GM12891 (cell line): Measurements from ENCODE around the gene TENM4. TPM values are rescaled to one million over a fixed set of nuclear protein-coding genes. Genes with fewer than 3 reads are reported as not detected.
A peak's percentile ranks its signal among the peaks of the same experiment; 100 is the strongest.

Experiments
- DNase-seq: peaks from one replicate; pipeline ENCODE4 v3.0.0; 2011; ENCODE audit warnings: low spot score; ENCODE audit not compliant: insufficient read length
- FAIRE-seq: peaks from 2 replicates; lab custom pipeline; 2011; peaks lifted over from hg19 to GRCh38; lab: Jason Lieb, UNC
- PAX5 ChIP-seq: IDR thresholded peaks from 2 replicates; pipeline ENCODE4 v1.6.1; 2011; ENCODE audit warnings: low read length, moderate library complexity, mild to moderate bottlenecking; ENCODE audit not compliant: insufficient read depth, severe bottlenecking
- POLR2A ChIP-seq: IDR thresholded peaks from 2 replicates; pipeline ENCODE4 v1.6.1; 2011; ENCODE audit warnings: low read depth, low read length, control low read depth
- POLR2AphosphoS5 ChIP-seq: IDR thresholded peaks from 2 replicates; pipeline ENCODE4 v1.6.1; 2011; ENCODE audit warnings: low read depth, low read length, control low read depth
- POU2F2 ChIP-seq: IDR thresholded peaks from 2 replicates; pipeline ENCODE4 v1.6.1; 2011; ENCODE audit warnings: low read depth, mild to moderate bottlenecking, control low read depth, low read length, moderate library complexity
- SPI1 ChIP-seq: IDR thresholded peaks from 2 replicates; pipeline ENCODE4 v1.6.1; 2011; ENCODE audit warnings: low read depth, low read length, control low read depth
- TAF1 ChIP-seq: IDR thresholded peaks from 2 replicates; pipeline ENCODE4 v1.6.1; 2011; ENCODE audit warnings: low read depth, low read length, control low read depth
- polyA plus RNA-seq: library from polyadenylated mRNA; unstranded; fragments of >200 nt; gene quantifications from one replicate; pipeline ENCODE4 v1.2.1, GENCODE V29; 2012; ENCODE audit warnings: low read depth, missing spikeins, inconsistent platforms; ENCODE audit not compliant: missing spikeins

Gene TENM4
- 0.06 TPM for polyA plus RNA-seq

GRCh38 chr11:79440571-79441460, at the start of gene TENM4:
TSS of gene TENM4 (minus strand) at chr11:79441030. CDS start at chr11:79069944, 371,086 bp downstream.
- FAIRE-seq (peak; percentile 69), DNase-seq (no peak)

GRCh38 chr11:79488286-79488685, 47.5 kb upstream of the TENM4 start:
- TF ChIP-seq PAX5 (no peak), SPI1 (no peak), POLR2A (no peak), POLR2AphosphoS5 (no peak), TAF1 (no peak), POU2F2 (no peak)
- FAIRE-seq (no peak), DNase-seq (no peak)

More at GRCh38 chr11:79440571-79441460, at the start of gene TENM4:
- no peak for TF ChIP-seq POU2F2
- no peak for TF ChIP-seq TAF1
- TF ChIP-seq POLR2A, result no peak
- TF ChIP-seq SPI1, result peak; percentile 63
- no peak for TF ChIP-seq PAX5

- FAIRE-seq, result no peak
- DNase-seq, result no peak
- no peak for TF ChIP-seq POLR2A
- no peak for TF ChIP-seq SPI1
- TF ChIP-seq POU2F2, result no peak
- no peak for TF ChIP-seq PAX5
- TF ChIP-seq TAF1, result no peak
- TF ChIP-seq POLR2AphosphoS5, result no peak
These were observed 46.6 kb upstream of the TENM4 start for GRCh38 chr11:79487412-79487811.

- TF ChIP-seq POLR2AphosphoS5, result no peak
- FAIRE-seq (no peak), DNase-seq (no peak)
These were observed 45.6 kb upstream of the TENM4 start for GRCh38 chr11:79486242-79486984.

- DNase-seq (no peak), FAIRE-seq (no peak)
- no peak for TF ChIP-seq TAF1
- no peak for TF ChIP-seq SPI1
These were observed 44.9 kb upstream of the TENM4 start for GRCh38 chr11:79485694-79486093.

GRCh38 chr11:79484872-79485271, 44.0 kb upstream of the TENM4 start:
- FAIRE-seq (no peak), DNase-seq (no peak)
- TF ChIP-seq POLR2AphosphoS5 (no peak), POU2F2 (no peak), SPI1 (no peak), PAX5 (no peak), POLR2A (no peak), TAF1 (no peak)

GRCh38 chr11:79482800-79483199, 42.0 kb upstream of the TENM4 start:
- TF ChIP-seq SPI1 (peak; percentile 99), TAF1 (no peak), POU2F2 (peak; percentile 72)
- DNase-seq (peak; percentile 48), FAIRE-seq (peak; percentile 50)

- peak; percentile 58 for FAIRE-seq
These were observed 41.0 kb upstream of the TENM4 start for GRCh38 chr11:79481795-79482194.

GRCh38 chr11:79480864-79481263, 40.0 kb upstream of the TENM4 start:
- FAIRE-seq, result no peak
- no peak for DNase-seq
- no peak for TF ChIP-seq TAF1
- TF ChIP-seq PAX5, result no peak
- TF ChIP-seq POLR2AphosphoS5, result no peak
- no peak for TF ChIP-seq POLR2A
- no peak for TF ChIP-seq SPI1
- TF ChIP-seq POU2F2, result no peak

More at GRCh38 chr11:79481795-79482194, 41.0 kb upstream of the TENM4 start:
- TF ChIP-seq TAF1, result no peak
- TF ChIP-seq POU2F2, result no peak
- no peak for TF ChIP-seq PAX5
- TF ChIP-seq SPI1, result peak; percentile 86
- TF ChIP-seq POLR2AphosphoS5, result no peak
- no peak for TF ChIP-seq POLR2A
- DNase-seq, result no peak
